CD4-positive, alpha-beta T cell treated with Interleukin-2 at 100 ng/mL for 4 hours (primary cell): ENCODE results near the gene RASSF1.
"Not testable (repeated sequence)": the region's sequence is repeated elsewhere in the genome, so short reads cannot be mapped to it uniquely, and the experiment has no call there.

ENCODE experiments used
- DNase-seq: peaks from one replicate; pipeline ENCODE4 v3.0.0-alpha.2; 2020; ENCODE audit warnings: low spot score

Gene RASSF1

DNA sequence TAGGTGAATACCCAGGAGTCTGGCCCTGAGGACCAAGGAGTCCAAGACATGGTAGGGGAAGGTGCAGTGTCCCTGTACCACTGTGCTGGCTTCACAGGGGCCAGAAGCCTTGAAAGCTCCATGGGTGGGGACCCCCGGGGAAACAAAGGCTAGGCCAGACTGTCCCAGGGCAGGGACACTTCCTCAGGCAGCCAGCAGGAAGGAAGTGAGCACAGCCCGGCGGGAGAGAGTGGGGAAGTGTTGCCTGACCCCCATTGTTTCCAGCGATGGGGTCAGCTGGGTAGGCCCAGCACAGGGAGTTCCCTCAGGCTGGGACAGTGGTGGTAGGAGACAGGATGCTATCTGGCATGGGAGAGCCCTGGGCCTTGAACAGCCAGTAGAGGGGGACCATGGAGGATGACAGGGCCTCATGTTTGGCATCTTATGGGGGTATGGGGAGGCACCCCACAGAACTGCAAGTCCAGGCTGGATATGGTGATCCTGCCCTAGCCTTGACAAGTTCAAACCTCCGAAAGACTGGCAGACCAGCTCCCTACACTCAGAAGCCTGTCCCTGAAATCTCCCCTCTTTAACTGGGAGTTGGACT, 16.9 kb downstream of the RASSF1 start:
- DNase-seq = no peak

- DNase-seq = no peak
These were observed 17.5 kb downstream of the RASSF1 start for GRCh38 chr3:50323092-50323600.

GRCh38 chr3:50322386-50323091, 18.1 kb downstream of the RASSF1 start, which contains the start of gene HYAL2:
Gene HYAL2, minus strand, starts transcription at chr3:50322745. Its CDS starts 2,256 bp downstream, at chr3:50320489.
- no peak for DNase-seq

DNA sequence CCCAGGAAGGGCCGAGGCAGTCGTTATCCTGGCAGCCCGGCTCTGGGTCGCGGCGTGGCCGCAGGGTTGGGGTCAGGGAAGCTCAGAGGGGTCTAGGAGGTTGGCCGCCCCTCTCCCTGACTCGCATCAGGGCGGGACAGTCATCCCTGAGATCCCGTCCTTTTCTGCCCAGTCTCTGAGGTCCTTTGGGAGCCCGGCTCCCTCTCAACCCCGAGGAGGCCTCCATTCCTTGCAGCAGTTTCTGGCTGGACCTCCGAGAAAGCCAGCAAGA, 18.6 kb downstream of the RASSF1 start:
- no peak for DNase-seq

DNA sequence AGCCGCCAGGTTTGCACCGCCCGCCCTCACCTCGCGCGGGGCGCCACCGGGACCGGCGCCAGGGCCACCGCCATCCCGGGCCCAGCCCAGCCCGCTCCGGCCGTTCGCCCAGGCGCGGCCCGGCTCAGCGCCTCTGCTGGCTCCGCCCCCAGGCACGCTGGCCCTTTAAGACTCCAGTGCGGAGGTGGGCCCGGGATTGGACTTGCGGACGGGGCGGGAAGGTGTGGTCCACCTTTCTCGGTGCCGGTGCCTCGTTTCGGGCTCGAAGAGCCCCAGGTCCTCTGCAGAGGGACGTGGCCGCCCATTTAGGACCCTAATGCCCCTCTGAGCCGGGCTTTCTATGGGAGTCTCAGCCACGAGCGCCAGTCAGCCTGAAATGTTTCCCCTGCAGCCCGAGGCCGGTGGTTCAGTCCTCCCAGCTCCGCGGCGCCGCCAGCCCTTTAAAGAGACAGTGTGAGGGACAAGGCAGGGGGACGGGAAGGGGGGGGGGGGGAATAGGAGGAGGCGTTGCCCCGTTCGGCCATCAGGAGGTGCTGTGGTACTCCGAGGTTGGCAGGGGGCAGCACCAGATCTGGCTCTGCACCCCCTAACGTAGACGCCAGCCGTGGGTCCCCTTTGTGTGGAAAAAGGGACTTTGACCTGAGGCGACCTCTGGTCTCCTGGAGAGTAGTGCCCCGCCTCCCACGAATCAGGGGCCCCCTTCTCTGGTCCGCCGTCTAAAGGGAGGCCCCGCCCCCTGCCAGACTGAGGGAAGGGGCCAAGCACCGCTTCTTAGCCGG, 19.1 kb downstream of the RASSF1 start:
- peak; percentile 81 for DNase-seq

DNA sequence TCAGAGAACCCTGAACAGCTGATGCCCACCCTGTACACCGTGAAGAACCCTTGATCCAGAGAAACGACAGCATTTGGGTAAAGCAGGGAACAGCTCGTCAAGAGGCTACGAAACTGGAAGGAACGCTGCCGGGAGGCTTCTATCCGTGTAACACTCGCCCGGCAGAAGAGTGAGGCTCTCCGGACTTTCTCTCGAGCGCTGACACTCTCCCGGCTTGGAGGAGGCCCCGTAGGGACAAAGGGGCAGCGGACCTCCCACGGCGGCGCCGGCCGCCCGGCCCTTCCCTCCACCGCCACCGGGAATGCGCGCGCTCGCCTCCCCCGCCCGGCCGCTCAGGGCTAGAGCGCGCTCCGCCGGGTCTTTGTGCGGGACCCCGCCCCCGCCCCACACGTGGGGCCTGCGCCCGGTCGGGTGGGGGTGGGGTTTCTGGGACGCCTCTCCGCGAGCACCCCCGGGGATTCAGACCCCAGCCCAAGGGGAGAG, 19.7 kb downstream of the RASSF1 start:
- DNase-seq = peak; percentile 56

GRCh38 chr3:50319894-50320625, 20.6 kb downstream of the RASSF1 start:
- DNase-seq = no peak

DNA sequence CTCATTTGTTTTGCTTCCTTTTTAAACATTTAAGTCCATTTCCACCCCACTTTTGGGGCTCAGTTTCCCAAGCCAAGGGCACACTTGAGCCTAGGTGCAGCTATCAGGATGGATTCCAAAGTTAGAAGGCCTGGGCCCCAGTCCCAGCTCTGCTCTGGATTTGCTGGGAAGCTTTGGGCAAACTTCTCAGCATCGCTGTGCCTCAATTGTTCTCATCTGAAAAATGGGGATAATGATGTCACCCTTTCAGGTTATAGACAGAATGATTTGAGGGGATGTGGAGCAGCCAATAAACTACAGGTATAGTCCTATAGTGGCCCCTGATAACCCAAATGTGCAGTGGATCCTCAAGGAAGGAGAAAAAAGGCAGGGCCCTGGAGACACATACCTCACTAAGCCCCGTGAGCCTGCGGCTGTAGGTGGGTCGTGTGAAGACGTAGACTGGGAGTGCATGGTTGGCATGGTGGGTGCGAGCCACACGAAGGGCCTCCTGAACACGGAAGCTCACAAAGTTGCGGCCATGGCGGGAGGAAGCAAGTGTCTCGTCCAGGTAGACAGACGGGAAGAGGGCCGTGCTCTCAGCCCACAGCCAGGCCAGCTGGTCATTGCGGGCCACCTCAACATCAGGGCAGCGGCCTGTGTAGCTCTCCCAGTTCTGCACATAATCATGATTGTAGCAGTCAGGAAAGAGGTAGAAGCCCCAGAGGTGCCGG, 21.3 kb downstream of the RASSF1 start:
- no peak for DNase-seq

- no peak for DNase-seq
These were observed 22.0 kb downstream of the RASSF1 start for GRCh38 chr3:50318615-50319014.

DNA sequence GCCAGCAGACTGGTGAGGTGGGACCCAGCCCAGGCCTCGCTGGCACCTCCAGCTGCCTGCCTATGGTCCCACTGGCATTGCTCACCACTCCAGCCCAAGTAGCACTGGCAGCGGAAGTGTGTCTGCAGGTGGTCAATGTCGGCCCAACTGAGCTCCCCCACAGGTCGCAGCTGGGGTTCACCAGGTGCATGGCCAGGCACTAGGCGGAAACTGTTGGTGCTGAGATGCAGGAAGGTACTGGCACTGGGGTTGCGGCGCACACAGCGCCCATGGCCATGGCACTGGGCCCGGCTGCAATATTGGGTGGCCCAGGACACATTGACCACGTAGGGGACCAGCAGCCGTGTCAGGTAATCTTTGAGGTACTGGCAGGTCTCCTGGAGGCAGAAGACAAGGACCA, 22.5 kb downstream of the RASSF1 start:
- DNase-seq = no peak

DNA sequence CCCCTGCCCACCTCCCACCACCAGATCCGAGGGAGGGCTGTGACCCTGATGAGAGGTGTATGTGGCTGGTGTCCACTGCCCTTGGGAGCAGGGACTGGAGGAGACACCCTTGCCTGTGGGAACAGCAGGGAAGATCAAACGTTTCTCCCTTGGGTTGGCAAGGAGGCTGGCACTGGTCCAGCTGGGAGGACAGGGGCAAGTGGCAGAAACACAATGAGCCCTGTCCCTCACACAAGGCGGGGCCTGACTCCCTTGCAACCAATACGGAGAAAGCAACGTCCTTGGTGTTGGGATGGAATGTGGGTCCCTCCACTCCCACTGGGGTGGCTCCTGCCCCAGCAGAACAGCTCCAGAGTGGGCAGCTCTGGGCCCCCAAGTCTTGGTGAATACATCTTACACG, 23.3 kb downstream of the RASSF1 start:
- DNase-seq = no peak

DNA sequence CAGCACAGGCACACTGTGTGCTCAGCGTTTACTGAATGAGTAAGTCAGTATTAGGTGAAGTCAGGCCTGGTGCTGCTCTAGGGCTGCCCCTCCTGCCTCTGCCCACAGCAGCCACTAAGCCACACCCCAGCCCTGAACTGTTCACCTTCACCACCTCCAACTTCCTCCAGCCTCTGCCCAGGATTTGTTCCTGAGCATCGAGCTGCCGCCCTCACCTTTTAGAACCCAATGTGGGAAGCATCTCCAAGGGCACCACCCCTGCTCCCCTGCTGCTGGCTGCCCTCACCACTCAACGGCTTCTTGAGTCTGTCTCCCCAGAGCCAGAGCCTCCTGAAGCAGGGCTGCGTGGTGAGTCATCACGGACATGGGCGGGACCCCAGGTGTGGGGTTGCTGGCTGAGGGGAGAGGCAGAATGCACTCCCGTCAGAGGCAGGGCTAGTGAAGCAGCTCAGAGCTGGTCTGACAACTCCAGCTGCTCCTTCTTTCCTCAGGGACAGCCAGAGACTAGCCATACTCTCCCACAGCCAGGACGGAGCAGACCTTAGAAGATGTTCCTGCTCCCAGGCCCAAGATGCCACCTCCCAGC, 23.9 kb downstream of the RASSF1 start:
- peak; percentile 87 for DNase-seq

DNA sequence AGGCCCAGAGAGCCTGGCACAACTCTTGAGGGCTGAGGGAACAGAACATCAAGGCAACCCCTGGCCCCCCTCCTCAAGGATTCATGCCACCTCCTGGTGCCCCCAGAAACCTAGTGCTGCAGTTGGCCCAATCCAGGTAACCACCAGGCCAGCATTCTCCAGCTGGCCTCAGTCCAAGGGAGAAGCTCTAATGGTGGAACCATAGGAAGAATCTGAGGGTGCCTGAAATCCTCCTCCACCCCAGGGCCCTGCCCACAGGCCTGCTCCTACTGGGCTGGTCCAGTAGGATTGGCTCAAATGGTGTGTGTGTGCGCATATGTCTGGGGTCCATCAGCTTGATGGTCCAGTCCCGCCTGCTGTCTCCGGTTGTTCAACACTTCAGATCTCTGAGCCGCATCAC, 25.8 kb downstream of the RASSF1 start:
- DNase-seq = no peak

GRCh38 chr3:50314342-50314741, 26.3 kb downstream of the RASSF1 start:
- DNase-seq = no peak

DNA sequence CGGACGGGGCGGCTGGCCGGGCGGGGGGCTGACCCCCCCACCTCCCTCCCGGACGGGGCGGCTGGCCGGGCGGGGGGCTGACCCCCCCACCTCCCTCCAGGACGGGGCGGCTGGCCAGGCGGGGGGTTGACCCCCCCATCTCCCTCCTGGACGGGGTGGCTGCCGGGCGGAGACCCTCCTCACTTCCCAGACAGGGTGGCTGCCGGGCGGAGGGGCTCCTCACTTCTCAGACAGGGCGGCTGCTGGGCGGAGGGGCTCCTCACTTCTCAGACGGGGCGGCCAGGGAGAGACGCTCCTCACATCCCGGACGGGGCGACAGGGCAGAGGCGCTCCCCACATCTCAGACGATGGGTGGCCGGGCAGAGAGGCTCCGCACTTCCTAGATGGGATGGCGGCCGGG, 28.6 kb downstream of the RASSF1 start:
- DNase-seq = not testable (repeated sequence)

- no peak for DNase-seq
These were observed 36.0 kb downstream of the RASSF1 start for GRCh38 chr3:50304601-50305000.

GRCh38 chr3:50303013-50303815, 37.4 kb downstream of the RASSF1 start, which contains the start of gene HYAL1:
Gene HYAL1, minus strand, starts transcription at chr3:50303574. Its CDS starts 618 bp downstream, at chr3:50302956.
- DNase-seq = no peak

DNA sequence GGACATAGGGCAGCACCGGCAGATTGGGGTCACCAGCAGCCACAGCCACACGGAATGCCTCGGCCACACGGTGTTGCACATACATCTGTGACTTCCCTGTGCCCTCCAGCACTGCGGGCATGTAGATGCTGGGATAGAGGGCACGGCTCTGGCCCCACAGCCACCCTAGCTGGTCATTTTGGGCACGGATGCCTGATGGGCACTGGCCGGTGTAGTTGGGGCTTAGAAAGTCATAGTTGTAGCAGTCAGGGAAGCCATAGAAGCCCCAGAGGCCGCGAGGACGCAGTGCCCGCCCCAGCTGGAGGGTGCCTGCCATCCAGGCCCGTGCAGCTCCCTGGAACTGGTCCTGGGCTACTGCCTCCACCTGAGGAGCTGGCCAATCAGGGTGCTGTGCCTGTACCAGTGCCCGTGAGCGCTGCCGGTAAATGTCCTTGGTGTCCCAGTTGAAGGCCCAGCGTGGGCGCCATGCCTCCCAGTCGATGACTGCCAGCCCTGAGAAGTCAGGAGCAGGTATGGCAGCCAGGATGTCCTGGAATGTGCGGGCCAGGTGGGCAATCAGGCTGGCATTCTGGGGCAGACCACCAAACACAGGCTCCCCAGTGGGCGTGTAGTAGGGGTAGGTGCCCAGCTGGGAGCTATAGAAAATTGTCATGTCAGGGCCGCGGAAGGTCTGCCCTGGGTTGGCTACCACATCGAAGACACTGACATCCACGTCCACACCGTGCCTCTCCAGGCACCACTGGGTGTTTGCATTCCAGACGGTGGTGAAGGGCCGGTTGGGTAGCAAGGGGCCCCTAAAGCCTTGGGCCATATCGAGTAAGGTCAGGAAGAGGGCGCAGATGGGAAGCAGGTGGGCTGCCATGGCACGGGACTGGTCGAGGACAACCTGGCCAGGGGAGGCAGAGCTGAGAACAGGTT, 38.3 kb downstream of the RASSF1 start:
- no peak for DNase-seq

DNA sequence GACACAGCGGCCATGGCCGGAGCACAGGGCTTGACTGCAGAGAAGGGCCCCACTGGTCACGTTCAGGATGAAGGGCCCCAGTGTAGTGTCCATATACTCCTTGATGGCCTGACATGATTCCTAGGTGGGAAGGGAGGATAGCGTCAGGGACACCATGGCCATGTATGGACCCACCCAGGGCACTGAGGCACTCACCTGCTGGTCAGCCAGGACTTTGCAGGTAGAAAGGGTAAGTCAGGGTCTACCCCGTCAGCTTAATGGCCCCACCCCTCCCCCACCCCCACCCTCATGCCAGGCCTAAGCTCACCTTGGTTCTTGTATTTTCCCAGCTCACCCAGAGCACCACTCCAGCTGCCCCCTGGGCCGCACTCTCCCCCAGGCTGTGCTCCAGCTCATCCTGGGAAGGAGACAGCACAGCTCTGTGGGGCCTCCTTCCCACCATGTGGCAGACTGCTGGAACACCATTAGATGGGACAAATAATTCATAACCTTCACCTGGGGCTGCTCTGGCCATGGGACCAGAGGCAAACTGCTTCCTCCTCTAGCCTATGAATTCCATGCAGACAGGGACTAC, 39.9 kb downstream of the RASSF1 start:
- no peak for DNase-seq
